Measurements from ENCODE around the gene MYO9B.

MYO9B gene

GRCh38 chr19:17240826-17241399, 165.3 kb downstream of the MYO9B start:
- no peak for DNase-seq (ENCODE audit: low spot score)

DNA sequence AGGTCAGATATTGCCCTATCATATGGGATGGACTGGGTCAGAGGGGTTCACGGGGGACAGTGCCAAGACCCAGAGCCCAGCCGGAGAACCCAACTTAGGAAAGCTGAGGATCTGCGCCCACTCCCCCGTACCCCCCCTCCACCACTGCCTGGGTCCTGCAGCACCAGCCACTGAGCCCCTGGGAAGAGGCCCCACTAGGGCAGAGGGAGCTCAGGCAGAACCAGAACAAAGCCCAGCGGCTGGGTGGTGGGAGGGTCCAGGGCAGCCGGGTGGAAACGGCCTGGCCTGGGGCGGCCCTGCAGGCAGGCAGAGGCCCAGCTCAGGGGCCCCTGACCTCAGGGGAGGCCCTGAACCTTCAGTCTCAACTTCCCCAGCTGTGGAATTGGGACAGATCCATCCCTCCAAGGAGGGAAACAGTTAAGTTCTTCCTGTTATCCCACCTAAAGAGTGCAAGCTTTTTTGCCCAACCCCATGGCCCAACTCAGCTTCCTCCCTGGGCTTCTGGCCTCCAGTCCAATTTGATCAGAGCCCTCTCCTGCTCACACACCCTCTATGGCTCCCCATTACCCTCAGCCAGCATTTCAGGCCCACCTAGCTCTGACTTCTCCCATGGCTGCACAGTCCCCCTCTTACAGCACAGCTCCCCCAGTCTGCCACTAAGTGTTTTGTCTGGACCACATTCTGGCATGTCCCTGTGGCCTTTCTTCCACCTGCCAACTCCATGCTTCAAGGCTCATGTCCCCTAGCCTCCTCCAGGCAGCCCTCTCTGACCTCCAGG, 167.0 kb downstream of the MYO9B start:
- DNase-seq (ENCODE audit: low spot score): no peak

GRCh38 chr19:17243211-17243829, 167.7 kb downstream of the MYO9B start:
- no peak for DNase-seq (ENCODE audit: low spot score)

DNA sequence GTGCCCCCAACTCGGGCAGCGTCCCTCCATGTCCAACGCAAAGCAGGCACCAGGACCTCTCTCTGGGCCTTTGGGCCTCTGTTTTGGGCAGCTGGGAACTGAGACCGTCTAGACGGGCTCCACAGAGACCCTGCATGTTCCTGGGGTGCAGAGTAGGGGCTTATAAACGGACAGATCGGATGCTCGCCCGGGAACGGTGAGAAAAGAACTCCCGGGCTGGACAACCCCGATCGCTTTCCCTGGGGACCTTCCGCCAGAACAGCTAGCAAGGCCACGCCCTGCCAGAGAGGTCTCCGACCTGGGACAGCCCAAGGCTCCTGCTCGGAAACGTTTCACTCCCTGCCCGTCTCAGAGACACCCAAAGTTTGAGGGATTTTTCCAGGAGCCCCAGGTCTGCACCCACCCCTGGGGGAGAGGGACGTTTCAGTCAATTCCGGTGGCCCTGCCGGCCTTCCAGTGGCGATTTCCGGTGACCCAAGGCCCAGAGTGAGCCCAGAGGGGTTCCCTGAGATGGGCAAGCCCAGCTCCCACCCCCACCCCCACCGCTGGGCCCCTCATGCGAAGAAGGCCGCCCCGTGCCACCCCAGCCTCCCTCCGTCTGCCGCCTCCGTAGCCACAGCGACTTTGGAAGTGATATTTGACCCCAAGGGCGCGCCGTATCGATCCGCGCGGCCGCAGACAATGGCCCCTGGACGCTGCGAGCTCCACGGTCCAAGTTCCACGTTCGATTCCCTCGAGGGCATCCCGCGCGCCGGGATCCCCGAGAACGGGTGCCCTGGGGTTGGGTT, 168.4 kb downstream of the MYO9B start:
- DNase-seq (ENCODE audit: low spot score): no peak

- peak; percentile 36 for DNase-seq (ENCODE audit: low spot score)
Measured at GRCh38 chr19:17244618-17245534, 169.3 kb downstream of the MYO9B start.

GRCh38 chr19:17245535-17245984, 170.0 kb downstream of the MYO9B start, which contains the start of gene NR2F6:
Gene NR2F6, minus strand, starts transcription at chr19:17245919. Its CDS starts 699 bp downstream, at chr19:17245220.
- peak; percentile 65 for DNase-seq (ENCODE audit: low spot score)

- no peak for DNase-seq (ENCODE audit: low spot score)
Measured at GRCh38 chr19:17246681-17247425, 171.3 kb downstream of the MYO9B start.

DNA sequence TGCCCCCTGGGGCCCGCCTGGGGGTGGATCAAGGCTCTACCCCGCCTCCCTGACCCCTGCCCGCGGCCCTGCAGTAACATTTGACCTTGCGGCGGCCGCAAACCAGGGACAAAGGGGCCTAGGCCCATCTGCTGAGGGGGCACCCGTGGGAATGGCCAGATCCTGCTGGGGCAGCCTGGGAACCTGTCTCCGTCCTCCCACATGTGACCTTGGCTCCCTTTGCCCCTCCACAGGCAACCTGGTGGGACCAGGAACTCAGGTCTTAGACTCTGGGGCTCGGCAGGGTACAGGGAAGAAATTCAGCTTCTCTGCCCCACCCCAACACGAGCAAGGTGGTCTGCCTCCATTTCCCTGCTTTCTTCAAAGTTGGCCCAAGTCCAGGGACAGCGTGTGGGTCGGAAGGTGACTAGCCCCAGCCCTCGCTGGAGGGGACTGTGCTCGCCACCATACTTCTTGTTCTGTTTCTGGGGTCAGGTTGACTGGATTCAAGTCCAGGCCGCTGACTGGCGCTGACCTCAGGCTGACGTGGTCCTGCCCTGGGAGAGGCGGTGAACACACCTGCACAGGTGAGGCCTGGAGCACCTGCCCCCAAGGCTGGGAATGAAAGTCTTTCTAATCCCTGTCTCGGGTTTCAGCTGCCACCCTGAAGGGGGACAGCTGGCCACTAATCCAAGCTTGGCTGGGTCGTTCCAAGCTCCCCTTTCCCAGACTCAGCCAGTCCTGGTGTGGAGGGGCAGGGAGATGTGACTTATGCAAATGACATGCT, 172.6 kb downstream of the MYO9B start:
- no peak for DNase-seq (ENCODE audit: low spot score)

- no peak for DNase-seq (ENCODE audit: low spot score)
Measured at GRCh38 chr19:17249887-17250548, 174.4 kb downstream of the MYO9B start.

- DNase-seq (ENCODE audit: low spot score): no peak
Measured at GRCh38 chr19:17254636-17255035, 179.1 kb downstream of the MYO9B start.

GRCh38 chr19:17255150-17255621, 179.6 kb downstream of the MYO9B start:
- no peak for DNase-seq (ENCODE audit: low spot score)

DNA sequence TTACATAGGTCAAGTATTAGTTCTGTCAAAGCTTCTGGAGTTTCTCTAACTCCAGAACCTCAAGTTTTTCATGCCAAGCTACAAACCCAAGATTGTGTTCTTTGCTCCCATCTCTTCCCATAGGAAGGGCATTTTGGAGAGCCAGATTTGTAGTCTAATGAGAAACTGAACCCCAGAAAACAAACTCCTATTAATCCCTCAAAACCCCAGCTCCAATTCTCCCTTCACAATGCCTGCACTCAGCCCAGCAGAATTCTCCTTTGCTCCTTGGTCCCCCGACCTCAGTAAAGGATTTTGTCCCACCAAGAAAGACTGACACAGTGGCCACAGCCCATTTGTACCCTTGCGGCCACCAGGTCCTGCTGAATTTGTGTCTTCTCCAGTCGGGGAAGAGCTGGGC, 180.6 kb downstream of the MYO9B start:
- DNase-seq (ENCODE audit: low spot score): no peak

- DNase-seq (ENCODE audit: low spot score): no peak
Measured at GRCh38 chr19:17259118-17259780, 183.7 kb downstream of the MYO9B start.

DNA sequence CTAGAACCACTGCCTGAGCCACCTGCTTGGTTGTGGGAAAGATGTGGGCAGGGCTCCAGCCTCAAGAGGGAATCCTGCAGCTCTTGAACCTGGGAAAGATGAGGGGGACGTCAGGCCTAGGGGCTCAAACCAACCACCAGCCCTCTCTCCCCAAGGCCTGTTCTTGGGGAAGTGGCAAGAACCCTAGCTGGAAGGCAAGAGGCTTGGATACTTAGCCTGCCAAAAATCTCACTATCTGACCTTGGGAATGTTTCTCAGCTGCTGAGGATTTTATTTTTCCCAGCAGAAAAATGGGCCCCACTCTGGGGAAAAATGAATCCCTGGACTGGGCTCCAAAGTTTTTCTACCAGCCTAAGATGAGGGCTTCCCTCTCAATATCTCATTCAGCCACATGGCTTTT, 184.4 kb downstream of the MYO9B start:
- DNase-seq (ENCODE audit: low spot score): no peak

DNA sequence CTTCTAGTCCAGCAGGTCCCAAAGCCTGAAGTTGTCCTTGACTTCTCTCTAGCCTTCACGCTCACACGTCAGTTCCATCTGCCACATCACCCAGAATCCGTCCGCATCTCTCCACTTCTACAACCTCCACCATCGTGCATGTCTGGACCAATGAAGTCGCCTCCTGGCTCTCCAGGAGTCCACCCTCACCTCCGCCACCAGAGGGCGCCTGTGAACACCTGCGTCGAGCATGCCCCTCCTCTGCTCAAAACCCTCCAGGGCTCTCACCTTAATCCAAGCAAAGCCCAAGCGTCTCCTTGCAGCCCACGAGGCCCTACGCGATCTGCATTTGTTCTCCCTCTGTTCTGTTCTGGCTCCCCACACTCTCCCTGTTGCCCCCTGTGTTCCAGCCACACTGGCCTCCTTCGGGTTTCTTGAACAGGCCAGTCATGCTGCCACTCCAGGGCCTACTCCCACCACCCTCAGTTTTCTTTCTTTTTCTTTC, 185.3 kb downstream of the MYO9B start:
- DNase-seq (ENCODE audit: low spot score): peak; percentile 92

DNA sequence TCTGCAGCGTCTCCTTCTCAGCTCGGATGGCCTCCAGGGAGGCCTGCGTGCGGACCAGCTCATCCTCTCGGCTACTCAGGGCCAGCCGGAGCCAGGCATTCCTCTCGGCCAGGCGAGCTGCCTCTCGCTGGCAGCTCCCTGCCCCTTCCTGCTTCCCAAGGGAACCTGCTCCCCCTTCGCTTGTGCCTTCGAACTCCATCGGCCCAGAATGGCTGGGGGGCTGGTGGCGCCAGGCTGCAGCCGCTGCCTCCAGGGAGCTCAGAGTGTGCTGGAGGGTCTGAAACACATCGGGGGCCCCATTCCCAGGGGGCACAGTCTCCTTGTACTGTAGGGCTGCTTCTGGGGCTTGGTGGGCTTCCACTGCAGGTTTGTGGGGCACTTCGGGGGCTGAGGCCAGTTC, 187.0 kb downstream of the MYO9B start:
- DNase-seq (ENCODE audit: low spot score): no peak

Measured in germinal center (tissue), 1 donor.